ENCODE results near the gene UBE2Q1. TPM values are rescaled to one million over a fixed set of nuclear protein-coding genes. Genes with fewer than 3 reads are reported as not detected.

UBE2Q1 gene
- total and polyA plus RNA-seq, 10 of the 15 experiments (the other 5 are each of a cell fraction or from before 2014, with no cell fraction given): 3.9 to 82.6 (median 24.1) TPM

DNA sequence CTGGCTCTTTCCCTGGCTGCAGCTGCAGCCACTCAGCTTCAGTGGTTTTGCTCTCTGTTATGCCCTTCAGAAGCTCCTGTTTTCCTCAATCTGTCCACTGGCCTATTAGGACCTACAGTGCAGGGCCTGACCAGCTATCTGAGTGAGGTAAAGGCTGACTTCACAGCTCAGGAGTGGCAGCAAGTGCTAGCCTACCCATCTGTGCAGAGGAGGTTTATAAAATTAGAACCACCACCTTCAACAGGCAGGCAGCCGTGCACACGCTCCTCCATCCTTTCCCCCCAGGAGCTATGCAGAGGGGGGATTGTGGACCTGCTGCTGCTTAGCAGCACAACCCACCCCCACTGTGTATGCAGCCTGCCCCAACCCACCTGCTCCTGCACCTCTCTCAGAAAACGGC, 41.2 kb upstream of the UBE2Q1 start (continued):
- TF ChIP-seq, protein P1, sequence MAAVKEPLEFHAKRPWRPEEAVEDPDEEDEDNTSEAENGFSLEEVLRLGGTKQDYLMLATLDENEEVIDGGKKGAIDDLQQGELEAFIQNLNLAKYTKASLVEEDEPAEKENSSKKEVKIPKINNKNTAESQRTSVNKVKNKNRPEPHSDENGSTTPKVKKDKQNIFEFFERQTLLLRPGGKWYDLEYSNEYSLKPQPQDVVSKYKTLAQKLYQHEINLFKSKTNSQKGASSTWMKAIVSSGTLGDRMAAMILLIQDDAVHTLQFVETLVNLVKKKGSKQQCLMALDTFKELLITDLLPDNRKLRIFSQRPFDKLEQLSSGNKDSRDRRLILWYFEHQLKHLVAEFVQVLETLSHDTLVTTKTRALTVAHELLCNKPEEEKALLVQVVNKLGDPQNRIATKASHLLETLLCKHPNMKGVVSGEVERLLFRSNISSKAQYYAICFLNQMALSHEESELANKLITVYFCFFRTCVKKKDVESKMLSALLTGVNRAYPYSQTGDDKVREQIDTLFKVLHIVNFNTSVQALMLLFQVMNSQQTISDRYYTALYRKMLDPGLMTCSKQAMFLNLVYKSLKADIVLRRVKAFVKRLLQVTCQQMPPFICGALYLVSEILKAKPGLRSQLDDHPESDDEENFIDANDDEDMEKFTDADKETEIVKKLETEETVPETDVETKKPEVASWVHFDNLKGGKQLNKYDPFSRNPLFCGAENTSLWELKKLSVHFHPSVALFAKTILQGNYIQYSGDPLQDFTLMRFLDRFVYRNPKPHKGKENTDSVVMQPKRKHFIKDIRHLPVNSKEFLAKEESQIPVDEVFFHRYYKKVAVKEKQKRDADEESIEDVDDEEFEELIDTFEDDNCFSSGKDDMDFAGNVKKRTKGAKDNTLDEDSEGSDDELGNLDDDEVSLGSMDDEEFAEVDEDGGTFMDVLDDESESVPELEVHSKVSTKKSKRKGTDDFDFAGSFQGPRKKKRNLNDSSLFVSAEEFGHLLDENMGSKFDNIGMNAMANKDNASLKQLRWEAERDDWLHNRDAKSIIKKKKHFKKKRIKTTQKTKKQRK (IDR thresholded peaks at IDR 0.05; ENCODE audit: low read depth, low read length): no peak
- TF ChIP-seq SPI1 (IDR thresholded peaks at IDR 0.05; ENCODE audit: borderline replicate concordance, insufficient read depth, low read depth, low read length) (no peak), BCL11A (IDR thresholded peaks at IDR 0.05; ENCODE audit: low read depth, low read length) (no peak), MEF2A (IDR thresholded peaks at IDR 0.05; ENCODE audit: insufficient read depth, low read depth, low read length) (no peak)
- TF ChIP-seq, protein P2, sequence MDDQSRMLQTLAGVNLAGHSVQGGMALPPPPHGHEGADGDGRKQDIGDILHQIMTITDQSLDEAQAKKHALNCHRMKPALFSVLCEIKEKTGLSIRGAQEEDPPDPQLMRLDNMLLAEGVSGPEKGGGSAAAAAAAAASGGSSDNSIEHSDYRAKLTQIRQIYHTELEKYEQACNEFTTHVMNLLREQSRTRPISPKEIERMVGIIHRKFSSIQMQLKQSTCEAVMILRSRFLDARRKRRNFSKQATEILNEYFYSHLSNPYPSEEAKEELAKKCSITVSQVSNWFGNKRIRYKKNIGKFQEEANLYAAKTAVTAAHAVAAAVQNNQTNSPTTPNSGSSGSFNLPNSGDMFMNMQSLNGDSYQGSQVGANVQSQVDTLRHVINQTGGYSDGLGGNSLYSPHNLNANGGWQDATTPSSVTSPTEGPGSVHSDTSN (IDR thresholded peaks at IDR 0.05; ENCODE audit: insufficient replicate concordance, low read depth, low read length): no peak

Measured in GM12878 (cell line).